ENCODE results near the gene RABGAP1L. TPM values are rescaled to one million over a fixed set of nuclear protein-coding genes. Genes with fewer than 3 reads are reported as not detected.
A peak's percentile ranks its signal among the peaks of the same experiment; 100 is the strongest.
"Not testable (repeated sequence)": the region's sequence is repeated elsewhere in the genome, so short reads cannot be mapped to it uniquely, and the experiment has no call there.

RABGAP1L gene
- total RNA-seq, 1 donor from 2014 or later: 19.3 TPM

- no peak for DNase-seq (ENCODE audit: low read depth in 2 of 2)
Observed at GRCh38 chr1:174656409-174657059, 497.2 kb downstream of the RABGAP1L start.

GRCh38 chr1:174657411-174657810 lies 498.1 kb downstream of the RABGAP1L start:
- DNase-seq (ENCODE audit: low read depth in 2 of 2): no peak

GRCh38 chr1:174657893-174658292 lies 498.6 kb downstream of the RABGAP1L start:
- no peak for DNase-seq (ENCODE audit: low read depth in 2 of 2)

- peak; percentile 38 to 70 for DNase-seq (ENCODE audit: low read depth in 2 of 2)
Observed at GRCh38 chr1:174659823-174660222, 500.5 kb downstream of the RABGAP1L start.

GRCh38 chr1:174660476-174660875 lies 501.2 kb downstream of the RABGAP1L start:
- DNase-seq (ENCODE audit: low read depth in 2 of 2): no peak

- no peak for DNase-seq (ENCODE audit: low read depth in 2 of 2)
Observed at GRCh38 chr1:174663358-174663757, 504.0 kb downstream of the RABGAP1L start.

GRCh38 chr1:174666248-174666647 lies 506.9 kb downstream of the RABGAP1L start:
- no peak for DNase-seq (ENCODE audit: low read depth in 2 of 2)

GRCh38 chr1:174671826-174672225 lies 512.5 kb downstream of the RABGAP1L start:
- no peak for DNase-seq (ENCODE audit: low read depth in 2 of 2)

- DNase-seq (ENCODE audit: low read depth in 2 of 2): no peak
Observed at GRCh38 chr1:174676856-174677255, 517.5 kb downstream of the RABGAP1L start.

GRCh38 chr1:174678657-174679056 lies 519.3 kb downstream of the RABGAP1L start:
- DNase-seq (ENCODE audit: low read depth in 2 of 2): no peak

- DNase-seq (ENCODE audit: low read depth in 2 of 2): no peak
Observed at GRCh38 chr1:174680101-174680500, 520.8 kb downstream of the RABGAP1L start.

- DNase-seq (ENCODE audit: low read depth in 2 of 2): no peak
Observed at GRCh38 chr1:174682419-174683008, 523.2 kb downstream of the RABGAP1L start.

GRCh38 chr1:174686213-174686612 lies 526.9 kb downstream of the RABGAP1L start:
- no peak for DNase-seq (ENCODE audit: low read depth in 2 of 2)

- no peak for DNase-seq (ENCODE audit: low read depth in 2 of 2)
Observed at GRCh38 chr1:174689524-174689923, 530.2 kb downstream of the RABGAP1L start.

GRCh38 chr1:174690266-174690665 lies 530.9 kb downstream of the RABGAP1L start:
- no peak for DNase-seq (ENCODE audit: low read depth in 2 of 2)

- DNase-seq (ENCODE audit: low read depth in 2 of 2): no peak
Observed at GRCh38 chr1:174692313-174692712, 533.0 kb downstream of the RABGAP1L start.

GRCh38 chr1:174693085-174693484 lies 533.8 kb downstream of the RABGAP1L start:
- DNase-seq (ENCODE audit: low read depth in 2 of 2): no peak

GRCh38 chr1:174693539-174693938 lies 534.2 kb downstream of the RABGAP1L start:
- not testable (repeated sequence) for DNase-seq (ENCODE audit: low read depth in 2 of 2)

- DNase-seq (ENCODE audit: low read depth in 2 of 2): no peak
Observed at GRCh38 chr1:174696026-174696821, 536.9 kb downstream of the RABGAP1L start.

- no peak for DNase-seq (ENCODE audit: low read depth in 2 of 2)
Observed at GRCh38 chr1:174700314-174700713, 541.0 kb downstream of the RABGAP1L start.

GRCh38 chr1:174700775-174701174 lies 541.5 kb downstream of the RABGAP1L start:
- no peak for DNase-seq (ENCODE audit: low read depth in 2 of 2)

- DNase-seq (ENCODE audit: low read depth in 2 of 2): no peak
Observed at GRCh38 chr1:174701565-174701964, 542.2 kb downstream of the RABGAP1L start.

- DNase-seq (ENCODE audit: low read depth in 2 of 2): no peak
Observed at GRCh38 chr1:174702011-174702410, 542.7 kb downstream of the RABGAP1L start.
